HT1080 (cell line): ENCODE measurements around the gene SPNS2. TPM values are rescaled to one million over a fixed set of nuclear protein-coding genes. Genes with fewer than 3 reads are reported as not detected.

Experiments
- DNase-seq: peaks from one replicate; pipeline ENCODE4 v3.0.0-alpha.2; 2015; ENCODE audit warnings: low read depth
- total RNA-seq: library from RNA; depleted of rRNA; stranded (reverse); fragments of >200 nt; shearing (Covaris generic); gene quantifications from 2 replicates; pipeline ENCODE4 v1.2.3, GENCODE V29; 2014

The SPNS2 gene
- total RNA-seq, 1 experiment from 2014 or later, result 0.27 TPM

- DNase-seq, result no peak
Observed at GRCh38 chr17:4519361-4519788, 20.7 kb downstream of the SPNS2 start.

GRCh38 chr17:4520060-4520893, 21.6 kb downstream of the SPNS2 start:
- no peak for DNase-seq

GRCh38 chr17:4520894-4521600, 22.4 kb downstream of the SPNS2 start:
- DNase-seq, result no peak

- DNase-seq, result no peak
Observed at GRCh38 chr17:4522661-4523060, 24.0 kb downstream of the SPNS2 start.

GRCh38 chr17:4523946-4524345, 25.3 kb downstream of the SPNS2 start:
- DNase-seq, result no peak

- no peak for DNase-seq
Observed at GRCh38 chr17:4525691-4526397, 27.2 kb downstream of the SPNS2 start.

GRCh38 chr17:4527134-4527533, 28.5 kb downstream of the SPNS2 start:
- DNase-seq, result no peak

GRCh38 chr17:4527566-4528125, 29.0 kb downstream of the SPNS2 start:
- no peak for DNase-seq

GRCh38 chr17:4529533-4530152, 31.0 kb downstream of the SPNS2 start:
- no peak for DNase-seq

GRCh38 chr17:4530799-4531730, 32.4 kb downstream of the SPNS2 start:
- no peak for DNase-seq

- DNase-seq, result no peak
Observed at GRCh38 chr17:4531988-4532736, 33.5 kb downstream of the SPNS2 start.

GRCh38 chr17:4532860-4533522, 34.3 kb downstream of the SPNS2 start:
- DNase-seq, result no peak

- DNase-seq, result peak; percentile 43
Observed at GRCh38 chr17:4533523-4534504, 35.1 kb downstream of the SPNS2 start.

GRCh38 chr17:4534515-4534914, 35.8 kb downstream of the SPNS2 start:
- no peak for DNase-seq

GRCh38 chr17:4534928-4535666, 36.4 kb downstream of the SPNS2 start:
- no peak for DNase-seq

- no peak for DNase-seq
Observed at GRCh38 chr17:4535667-4536258, 37.1 kb downstream of the SPNS2 start.
